Activated CD8-positive, alpha-beta T cell treated with anti-CD3 and anti-CD28 coated beads, Interleukin-2, amount 10 ng/mL, durations not matched to agents 7 days and 5 days (primary cell): ENCODE measurements around the gene EMP2. TPM values are rescaled to one million over a fixed set of nuclear protein-coding genes. Genes with fewer than 3 reads are reported as not detected.

Experiments
- ATAC-seq: fragments of 150-1000 bp; cut with Tn5 transposase; one replicate; pipeline ENCODE4 v1.10.0; 2021; ENCODE audit warnings: moderate library complexity
- CTCF ChIA-PET: fragments of 350-600 bp; sonication (Branson Sonifier 250); formaldehyde crosslinking; loops from one replicate; lab custom pipeline; 2021; ENCODE audit warnings: antibody characterized with exemption; lab: Charles Lee
- POLR2A ChIA-PET: fragments of 350-600 bp; sonication (Branson Sonifier 250); formaldehyde crosslinking; loops from one replicate; lab custom pipeline; 2021; ENCODE audit warnings: antibody characterized with exemption; lab: Charles Lee
- DNase-seq: peaks from one replicate; pipeline ENCODE4 v3.0.0-alpha.2; 2020
- H3K27ac Mint-ChIP-seq: one replicate; pipeline ENCODE4 v1.8.0; 2021; ENCODE audit warnings: mild to moderate bottlenecking, mixed read lengths
- H3K27me3 Mint-ChIP-seq: one replicate; pipeline ENCODE4 v1.8.0; 2021; ENCODE audit warnings: low read depth, mixed read lengths
- H3K36me3 Mint-ChIP-seq: one replicate; pipeline ENCODE4 v1.8.0; 2021; ENCODE audit warnings: low read depth, mixed read lengths
- H3K4me1 Mint-ChIP-seq: one replicate; pipeline ENCODE4 v1.8.0; 2021; ENCODE audit warnings: low read depth, mixed read lengths
- H3K4me3 Mint-ChIP-seq: one replicate; pipeline ENCODE4 v1.8.0; 2021; ENCODE audit warnings: mild to moderate bottlenecking, mixed read lengths
- H3K9me3 Mint-ChIP-seq: one replicate; pipeline ENCODE4 v1.8.0; 2022; ENCODE audit warnings: mixed read lengths; ENCODE audit not compliant: insufficient read depth
- total RNA-seq, 2 experiments: library from RNA; stranded (reverse); gene quantifications; one replicate each; pipeline ENCODE4 v1.2.3, GENCODE V29; 2021

Gene EMP2
- total RNA-seq, 2 experiments from 2014 or later, result not detected

DNA sequence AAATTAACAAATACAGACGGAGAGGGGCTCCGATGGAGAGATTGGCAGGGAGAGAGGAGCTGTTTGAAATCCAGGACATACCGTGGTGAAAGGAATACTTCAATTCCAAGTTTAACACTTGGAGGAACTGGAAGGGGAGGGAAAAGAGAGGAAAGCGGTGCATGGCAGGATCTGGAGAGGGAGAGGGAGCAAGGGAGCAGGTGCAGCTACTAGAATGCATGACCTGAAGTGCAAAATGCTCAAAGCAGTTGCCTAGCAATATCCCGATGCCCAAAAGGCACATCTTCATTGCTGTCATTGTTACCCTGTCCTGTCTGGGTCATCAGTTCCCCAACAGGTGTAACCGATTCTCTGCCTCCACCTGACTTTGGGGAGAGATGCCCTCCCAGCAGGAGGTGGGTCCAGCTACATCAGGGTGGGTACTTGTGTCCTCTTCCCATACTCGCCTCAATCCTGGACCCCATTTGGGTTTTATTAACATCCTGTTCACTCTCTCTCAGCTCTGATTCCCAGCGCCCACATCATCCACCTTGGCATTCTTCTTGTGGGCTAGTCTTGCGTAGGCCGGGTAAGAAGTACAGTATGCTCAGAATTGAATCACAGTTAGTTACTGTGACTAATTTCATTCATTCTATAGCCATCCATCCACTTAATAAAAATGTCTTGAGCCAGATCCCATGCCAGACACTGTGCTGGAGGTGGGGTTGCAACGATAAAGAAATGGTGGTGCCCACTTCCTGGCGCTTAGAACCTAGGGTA lies 37.4 kb upstream of the EMP2 start:
- no peak for DNase-seq
- Mint-ChIP-seq H3K27me3 (no peaks in the 10 kb centered on the region), H3K4me3 (no peak overlapping the region), H3K9me3 (no peaks in the 10 kb centered on the region), H3K4me1 (no peaks in the 10 kb centered on the region), H3K27ac (no peak overlapping the region), H3K36me3 (no peaks in the 10 kb centered on the region)
- ChIA-PET CTCF (no interaction called here), POLR2A (no interaction called here)
- no peak for ATAC-seq

- Mint-ChIP-seq H3K27me3 (no peaks in the 10 kb centered on the region), H3K9me3 (no peaks in the 10 kb centered on the region), H3K4me1 (no peaks in the 10 kb centered on the region), H3K4me3 (no peak overlapping the region), H3K27ac (no peak overlapping the region), H3K36me3 (no peaks in the 10 kb centered on the region)
- ATAC-seq (no peak), DNase-seq (no peak)
- ChIA-PET POLR2A (no interaction called here), CTCF (no interaction called here)
Observed at GRCh38 chr16:10616756-10617640, 36.6 kb upstream of the EMP2 start.

GRCh38 chr16:10616419-10616755 lies 36.0 kb upstream of the EMP2 start:
- H3K27me3 Mint-ChIP-seq, result no peaks in the 10 kb centered on the region
- no peaks in the 10 kb centered on the region for H3K4me1 Mint-ChIP-seq
- H3K27ac Mint-ChIP-seq, result no peak overlapping the region
- ChIA-PET CTCF (no interaction called here), POLR2A (no interaction called here)
- no peak overlapping the region for H3K4me3 Mint-ChIP-seq
- H3K36me3 Mint-ChIP-seq, result no peaks in the 10 kb centered on the region
- ATAC-seq, result no peak
- H3K9me3 Mint-ChIP-seq, result no peaks in the 10 kb centered on the region
- no peak for DNase-seq

GRCh38 chr16:10614685-10615084 lies 34.3 kb upstream of the EMP2 start:
- no peaks in the 10 kb centered on the region for H3K27me3 Mint-ChIP-seq
- H3K4me3 Mint-ChIP-seq, result no peak overlapping the region
- H3K27ac Mint-ChIP-seq, result no peak overlapping the region
- H3K9me3 Mint-ChIP-seq, result no peaks in the 10 kb centered on the region
- ChIA-PET POLR2A (no interaction called here), CTCF (no interaction called here)
- H3K4me1 Mint-ChIP-seq, result no peaks in the 10 kb centered on the region
- no peaks in the 10 kb centered on the region for H3K36me3 Mint-ChIP-seq
- no peak for ATAC-seq
- no peak for DNase-seq

DNA sequence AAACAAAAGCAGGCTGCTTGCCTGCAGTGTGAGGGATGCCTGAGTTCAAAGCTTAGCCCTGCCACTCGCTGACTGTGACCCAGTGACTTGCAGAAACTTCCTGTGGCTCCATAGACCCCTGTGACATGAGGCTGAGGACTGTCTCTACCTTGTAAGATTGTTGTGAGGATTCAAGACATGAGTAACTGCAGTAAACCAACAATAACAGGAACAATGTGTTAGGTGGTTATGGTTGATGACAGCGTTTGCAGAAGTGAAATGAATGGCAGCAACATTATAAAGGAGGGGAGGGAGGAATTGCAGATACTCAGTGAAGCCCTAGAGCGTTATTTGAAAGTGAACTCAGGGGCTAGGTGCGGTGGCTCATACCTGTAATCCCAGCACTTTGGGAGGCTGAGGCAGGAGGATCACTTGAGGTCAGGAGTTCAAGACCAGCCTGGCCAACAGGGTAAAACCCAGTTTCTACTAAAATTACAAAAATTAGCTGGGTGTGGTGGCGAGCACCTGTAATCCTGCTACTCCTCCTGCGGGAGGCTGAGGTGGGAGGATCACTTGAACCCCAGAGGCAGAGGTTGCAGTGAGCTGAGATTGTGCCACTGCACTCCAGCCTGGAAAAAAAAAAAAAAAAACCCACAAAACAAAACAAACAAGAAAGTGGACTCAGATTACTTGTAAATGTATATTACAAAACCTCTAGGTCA lies 33.5 kb upstream of the EMP2 start:
- Mint-ChIP-seq H3K27me3 (no peaks in the 10 kb centered on the region), H3K9me3 (no peaks in the 10 kb centered on the region), H3K27ac (no peak overlapping the region), H3K4me1 (no peaks in the 10 kb centered on the region), H3K4me3 (no peak overlapping the region), H3K36me3 (no peaks in the 10 kb centered on the region)
- CTCF ChIA-PET, result no interaction called here
- ATAC-seq (no peak), DNase-seq (no peak)
- POLR2A ChIA-PET, result no interaction called here

DNA sequence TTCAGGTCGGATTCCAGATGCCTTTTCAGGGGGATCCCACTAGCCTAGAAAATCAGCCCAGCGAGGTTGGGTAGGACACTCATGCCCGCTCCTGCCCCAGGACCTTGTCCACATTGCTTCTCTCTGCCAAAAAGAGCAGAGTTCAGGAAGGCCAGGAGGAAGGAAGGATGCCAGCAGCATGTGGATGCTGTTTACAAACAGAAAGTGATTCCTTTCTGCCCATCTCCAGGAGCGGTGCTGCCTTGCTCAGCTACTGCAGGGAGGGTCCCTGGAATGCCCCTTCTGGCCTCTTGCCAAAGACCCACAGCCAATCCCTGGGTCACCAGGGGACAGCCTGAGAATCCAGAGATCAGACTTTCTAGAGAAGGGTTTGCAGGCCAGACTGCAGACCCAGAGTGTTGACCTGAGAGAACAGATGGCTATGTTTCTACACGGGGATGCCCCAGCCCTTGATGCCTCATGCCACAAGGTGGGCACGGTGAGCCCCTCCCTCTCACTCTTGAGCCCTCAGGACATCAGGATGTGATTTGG lies 32.3 kb upstream of the EMP2 start:
- no peak overlapping the region for H3K4me3 Mint-ChIP-seq
- CTCF ChIA-PET, result interaction anchor here (0.6 kb wide), 1 partner anchor 98 kb away, joined by 3 read pairs; no protein-coding TSS in a partner anchor
- no peaks in the 10 kb centered on the region for H3K27me3 Mint-ChIP-seq
- no peaks in the 10 kb centered on the region for H3K9me3 Mint-ChIP-seq
- DNase-seq, result no peak
- POLR2A ChIA-PET, result no interaction called here
- no peaks in the 10 kb centered on the region for H3K36me3 Mint-ChIP-seq
- no peaks in the 10 kb centered on the region for H3K4me1 Mint-ChIP-seq
- no peak overlapping the region for H3K27ac Mint-ChIP-seq
- ATAC-seq, result no peak

GRCh38 chr16:10611825-10612342 lies 31.5 kb upstream of the EMP2 start:
- CTCF ChIA-PET, result interaction anchor here (0.6 kb wide), 1 partner anchor 97 kb away, joined by 3 read pairs; no protein-coding TSS in a partner anchor
- POLR2A ChIA-PET, result no interaction called here
- Mint-ChIP-seq H3K4me1 (no peaks in the 10 kb centered on the region), H3K27ac (no peak overlapping the region), H3K27me3 (no peaks in the 10 kb centered on the region), H3K36me3 (no peaks in the 10 kb centered on the region), H3K9me3 (no peaks in the 10 kb centered on the region), H3K4me3 (no peak overlapping the region)
- ATAC-seq, result no peak
- DNase-seq, result no peak

DNA sequence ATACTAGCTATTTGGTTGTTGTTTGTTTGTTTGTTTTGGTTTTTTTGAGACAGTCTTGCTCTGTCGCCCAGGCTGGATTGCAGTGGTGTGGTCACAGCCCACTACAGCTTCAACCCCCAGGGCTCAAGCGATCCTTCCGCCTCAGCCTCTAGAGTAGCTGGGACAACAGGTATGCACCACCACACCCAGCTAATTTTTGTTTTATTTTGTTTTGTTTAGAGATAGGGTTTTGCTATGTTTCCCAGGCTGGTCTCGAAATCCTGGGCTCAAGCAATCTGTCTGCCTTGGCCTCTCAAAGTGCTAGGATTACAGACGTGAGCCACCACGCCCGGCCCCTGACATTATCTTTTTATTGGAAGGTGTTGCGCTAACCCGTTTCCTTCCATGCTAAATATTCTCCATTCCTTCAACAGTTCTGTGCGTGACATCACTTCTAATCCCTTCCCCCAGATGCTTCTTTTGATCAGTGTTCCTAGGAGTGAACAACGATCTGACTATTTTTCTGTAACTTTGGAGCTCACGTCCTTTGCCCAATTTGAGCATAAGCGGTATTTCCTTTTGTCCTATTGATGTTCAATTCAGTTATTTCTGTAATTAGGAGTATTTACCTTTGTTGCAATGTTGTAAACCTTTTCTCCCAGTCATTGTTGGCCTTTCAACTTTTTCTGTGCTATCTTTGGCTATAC lies 30.2 kb upstream of the EMP2 start:
- ChIA-PET CTCF (interaction anchor here (0.8 kb wide), 1 partner anchor 74 kb away, joined by 3 read pairs; no protein-coding TSS in a partner anchor), POLR2A (no interaction called here)
- no peak overlapping the region for H3K27ac Mint-ChIP-seq
- ATAC-seq (no peak), DNase-seq (no peak)
- no peaks in the 10 kb centered on the region for H3K9me3 Mint-ChIP-seq
- no peak overlapping the region for H3K4me3 Mint-ChIP-seq
- H3K36me3 Mint-ChIP-seq, result no peaks in the 10 kb centered on the region
- H3K4me1 Mint-ChIP-seq, result no peaks in the 10 kb centered on the region
- H3K27me3 Mint-ChIP-seq, result no peaks in the 10 kb centered on the region

DNA sequence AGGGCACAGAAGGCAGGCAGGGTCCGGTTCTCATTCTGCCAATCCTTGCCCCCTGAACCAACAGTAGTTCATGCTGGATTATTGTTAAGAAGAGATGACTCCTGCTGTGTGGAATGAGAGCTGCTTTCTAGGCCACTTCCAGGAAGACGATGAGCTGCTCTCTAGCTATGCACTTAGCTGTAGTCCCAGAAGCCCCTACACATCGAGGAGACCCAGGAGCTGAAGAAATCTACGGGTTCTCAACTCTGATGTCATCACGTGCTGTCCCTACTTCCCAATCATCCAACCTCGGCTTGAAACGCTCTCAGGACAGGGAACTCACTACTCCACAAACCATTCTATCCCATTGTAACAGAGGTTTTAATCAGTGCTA lies 29.0 kb upstream of the EMP2 start:
- ATAC-seq, result no peak
- Mint-ChIP-seq H3K4me3 (no peak overlapping the region), H3K27me3 (no peaks in the 10 kb centered on the region), H3K9me3 (no peaks in the 10 kb centered on the region), H3K27ac (no peak overlapping the region), H3K4me1 (no peaks in the 10 kb centered on the region), H3K36me3 (no peaks in the 10 kb centered on the region)
- CTCF ChIA-PET, result no interaction called here
- POLR2A ChIA-PET, result no interaction called here
- DNase-seq, result no peak

GRCh38 chr16:10608687-10609401 lies 28.4 kb upstream of the EMP2 start:
- no peak overlapping the region for H3K27ac Mint-ChIP-seq
- POLR2A ChIA-PET, result no interaction called here
- CTCF ChIA-PET, result no interaction called here

DNA sequence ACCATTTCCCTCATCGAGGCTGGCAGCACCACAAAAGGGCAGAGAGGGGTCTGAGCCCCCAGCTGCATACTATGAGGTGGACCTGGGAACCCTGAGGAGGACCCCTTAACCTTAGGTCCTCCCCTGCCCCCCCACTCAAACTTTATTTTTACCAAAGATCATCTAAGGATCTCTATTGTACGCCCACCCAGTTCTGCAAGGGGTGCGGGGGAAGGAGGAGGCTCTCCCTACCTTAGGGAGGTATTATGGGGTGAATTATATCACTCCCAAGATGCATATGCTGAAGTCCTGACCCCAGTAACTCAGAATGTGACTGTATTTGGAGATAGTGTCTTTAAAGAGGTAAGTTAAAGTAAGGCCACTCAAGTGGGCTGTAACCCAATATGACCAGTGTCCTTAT lies 26.8 kb upstream of the EMP2 start:
- Mint-ChIP-seq H3K4me3 (no peak overlapping the region), H3K27ac (no peak overlapping the region), H3K36me3 (no peaks in the 10 kb centered on the region), H3K9me3 (no peaks in the 10 kb centered on the region), H3K4me1 (no peaks in the 10 kb centered on the region), H3K27me3 (no peaks in the 10 kb centered on the region)
- ATAC-seq (no peak), DNase-seq (no peak)
- ChIA-PET CTCF (no interaction called here), POLR2A (interaction anchor here (0.7 kb wide), 1 partner anchor 280 kb away, joined by 3 read pairs; no protein-coding TSS in a partner anchor)

More at GRCh38 chr16:10608687-10609401, 28.4 kb upstream of the EMP2 start:
- Mint-ChIP-seq H3K36me3 (no peaks in the 10 kb centered on the region), H3K4me1 (no peaks in the 10 kb centered on the region), H3K9me3 (no peaks in the 10 kb centered on the region), H3K27me3 (no peaks in the 10 kb centered on the region), H3K4me3 (no peak overlapping the region)
- ATAC-seq, result no peak
- no peak for DNase-seq
